ENCODE data around the gene LRRC30.

- TF ChIP-seq, protein P1, sequence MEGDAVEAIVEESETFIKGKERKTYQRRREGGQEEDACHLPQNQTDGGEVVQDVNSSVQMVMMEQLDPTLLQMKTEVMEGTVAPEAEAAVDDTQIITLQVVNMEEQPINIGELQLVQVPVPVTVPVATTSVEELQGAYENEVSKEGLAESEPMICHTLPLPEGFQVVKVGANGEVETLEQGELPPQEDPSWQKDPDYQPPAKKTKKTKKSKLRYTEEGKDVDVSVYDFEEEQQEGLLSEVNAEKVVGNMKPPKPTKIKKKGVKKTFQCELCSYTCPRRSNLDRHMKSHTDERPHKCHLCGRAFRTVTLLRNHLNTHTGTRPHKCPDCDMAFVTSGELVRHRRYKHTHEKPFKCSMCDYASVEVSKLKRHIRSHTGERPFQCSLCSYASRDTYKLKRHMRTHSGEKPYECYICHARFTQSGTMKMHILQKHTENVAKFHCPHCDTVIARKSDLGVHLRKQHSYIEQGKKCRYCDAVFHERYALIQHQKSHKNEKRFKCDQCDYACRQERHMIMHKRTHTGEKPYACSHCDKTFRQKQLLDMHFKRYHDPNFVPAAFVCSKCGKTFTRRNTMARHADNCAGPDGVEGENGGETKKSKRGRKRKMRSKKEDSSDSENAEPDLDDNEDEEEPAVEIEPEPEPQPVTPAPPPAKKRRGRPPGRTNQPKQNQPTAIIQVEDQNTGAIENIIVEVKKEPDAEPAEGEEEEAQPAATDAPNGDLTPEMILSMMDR (IDR thresholded peaks at IDR 0.05): no peak
- TF ChIP-seq EZH2 (IDR thresholded peaks at IDR 0.05; ENCODE audit: borderline replicate concordance, insufficient read depth, low read depth, low read length, poor library complexity, severe bottlenecking): no peak
These were observed 30.3 kb downstream of the LRRC30 start for GRCh38 chr18:7261199-7261598.

Data from B cell (primary cell).